K562 (cell line): ENCODE measurements around the gene PLEKHA7. TPM values are rescaled to one million over a fixed set of nuclear protein-coding genes. Genes with fewer than 3 reads are reported as not detected.

Source experiments
- ATAC-seq: fragments of 200-7000 bp; cut with Tn5 transposase; 3 replicates; pipeline ENCODE4 v1.9.1; 2020; ENCODE audit warnings: moderate library complexity
- BruUV-seq: library from RNA; stranded (reverse); fragments of 400-500 nt; replicated peaks from 2 replicates; lab custom pipeline; 2021; lab: Mats Ljungman, UMichigan
- CTCF ChIA-PET: fragments of 300-600 bp; formaldehyde crosslinking; extraction: SDS; loops from one replicate; lab custom pipeline; 2021; ENCODE audit warnings: low intra/inter-chr PET ratio; lab: Yijun Ruan, JAX
- POLR2A ChIA-PET: fragments of 300-600, 350-650 bp; sonication (Branson Sonifier 250); formaldehyde crosslinking; extraction: SDS; loops from one replicate; lab custom pipeline; 2021; ENCODE audit warnings: antibody characterized with exemption, inconsistent platforms; lab: Yijun Ruan, JAX
- DNase-seq, 4 experiments: peaks; one replicate each; pipeline versions ENCODE4 v3.0.0 to v3.0.0-alpha.2; 2011 to 2018; ENCODE audit warnings: low spot score in 3 of 4, mixed read lengths in 3 of 4; ENCODE audit errors: extremely low read depth in 1 of 4
- FAIRE-seq: peaks from 2 replicates; lab custom pipeline; 2011; peaks lifted over from hg19 to GRCh38; lab: Jason Lieb, UNC
- H2AFZ ChIP-seq: 2 replicates; pipeline ENCODE4 v1.6.0; 2011; ENCODE audit warnings: low read depth, low read length, control low read depth, inconsistent platforms
- H3K27ac ChIP-seq: fragments of 200-600 bp; 3 replicates; pipeline ENCODE4 v1.8.0; 2011; ENCODE audit warnings: low read depth, mild to moderate bottlenecking, control low read depth, inconsistent platforms, low read length, moderate library complexity, mixed read lengths; ENCODE audit errors: extremely low read depth
- H3K27me3 ChIP-seq, 2 experiments: fragments of 300-600 bp in 1 of 2; 2 replicates in 1 of 2; 3 replicates in 1 of 2; pipeline versions ENCODE4 v1.6.0 to v1.8.0; 2011; ENCODE audit warnings: inconsistent platforms in 2 of 2, low read length in 2 of 2, mild to moderate bottlenecking in 1 of 2, mixed read lengths in 1 of 2, moderate library complexity in 1 of 2; ENCODE audit not compliant: control insufficient read depth in 2 of 2, insufficient read depth in 2 of 2
- H3K36me3 ChIP-seq: fragments of 300-600 bp; 3 replicates; pipeline ENCODE4 v1.8.0; 2011; ENCODE audit warnings: mild to moderate bottlenecking, low read length, inconsistent platforms; ENCODE audit not compliant: control insufficient read depth, insufficient read depth
- H3K4me1 ChIP-seq, 2 experiments: fragments of 200-600 bp in 1 of 2; replicated peaks in 1 of 2; 2 replicates in 1 of 2; 3 replicates in 1 of 2; pipeline versions ENCODE4 v1.5.1 to v1.8.0; 2011; ENCODE audit warnings: inconsistent platforms in 2 of 2, low read length in 2 of 2, mild to moderate bottlenecking in 1 of 2, mixed read lengths in 1 of 2, moderate library complexity in 1 of 2; ENCODE audit not compliant: control insufficient read depth in 2 of 2, insufficient read depth in 2 of 2
- H3K4me2 ChIP-seq: 2 replicates; pipeline ENCODE4 v1.6.1; 2011; ENCODE audit warnings: low read length, control low read depth, inconsistent platforms, mixed read lengths; ENCODE audit not compliant: insufficient read depth
- H3K4me3 ChIP-seq: fragments of 200-600 bp; sonication (generic), shearing (Covaris generic); 2 replicates; pipeline ENCODE4 v1.5.1; 2016; ENCODE audit warnings: control low read depth, inconsistent platforms
- H3K79me2 ChIP-seq: fragments of 200-600 bp; 3 replicates; pipeline ENCODE4 v1.8.0; 2011; ENCODE audit warnings: low read length, inconsistent platforms; ENCODE audit not compliant: control insufficient read depth, insufficient read depth
- H3K9ac ChIP-seq, 2 experiments: 2 replicates each; pipeline versions ENCODE4 v1.6.0 to v1.6.1; 2011; ENCODE audit warnings: low read depth in 2 of 2, low read length in 2 of 2, control low read depth in 1 of 2, inconsistent platforms in 1 of 2, mild to moderate bottlenecking in 1 of 2, mixed read lengths in 1 of 2; ENCODE audit not compliant: insufficient read depth in 1 of 2
- H3K9me1 ChIP-seq: one replicate; pipeline ENCODE4 v1.6.0; 2011; ENCODE audit warnings: inconsistent platforms, mild to moderate bottlenecking, low read length, moderate library complexity; ENCODE audit not compliant: control insufficient read depth, insufficient read depth
- H3K9me3 ChIP-seq: replicated peaks from 2 replicates; pipeline ENCODE4 v1.5.1; 2011; ENCODE audit warnings: low read depth, low read length, inconsistent platforms; ENCODE audit not compliant: control insufficient read depth, insufficient read depth
- H4K20me1 ChIP-seq: replicated peaks from 2 replicates; pipeline ENCODE4 v1.6.1; 2011; ENCODE audit warnings: low read length, inconsistent platforms, mixed read lengths; ENCODE audit not compliant: control insufficient read depth, insufficient read depth
- CHD1 ChIP-seq: fragments of 200-600 bp; sonication (generic); IDR thresholded peaks from one replicate; pipeline ENCODE4 v1.6.1; 2012; ENCODE audit warnings: mild to moderate bottlenecking, moderate library complexity, low read length, inconsistent platforms
- FOXK1 ChIP-seq: sonication (generic); formaldehyde crosslinking; IDR thresholded peaks from 2 replicates; pipeline ENCODE4 v1.8.0; 2022; ENCODE audit warnings: missing genetic modification reagents, mild to moderate bottlenecking, borderline replicate concordance
- HNRNPK ChIP-seq: fragments of 200-400 bp; formaldehyde crosslinking; IDR thresholded peaks from one replicate; pipeline ENCODE4 v1.6.1; 2018; ENCODE audit warnings: mild to moderate bottlenecking, low read depth, low read length; ENCODE audit not compliant: poor library complexity, severe bottlenecking
- MCM3 ChIP-seq: fragments of 450-650 bp; IDR thresholded peaks from 2 replicates; pipeline ENCODE4 v1.6.1; 2016
- MITF ChIP-seq: IDR thresholded peaks from 2 replicates; pipeline ENCODE4 v1.6.1; 2014; ENCODE audit warnings: antibody characterized with exemption
- MNT ChIP-seq, 2 experiments: fragments of 450-650 bp; conservative IDR thresholded peaks; 2 replicates each; pipeline ENCODE4 v1.6.1; 2017; ENCODE audit warnings: mild to moderate bottlenecking in 2 of 2, moderate library complexity in 2 of 2
- PTBP1 ChIP-seq: fragments of 200-400 bp; formaldehyde crosslinking; IDR thresholded peaks from 2 replicates; pipeline ENCODE4 v1.6.1; 2017; ENCODE audit warnings: low read depth, low read length
- SNRNP70 ChIP-seq: fragments of 200-400 bp; formaldehyde crosslinking; optimal IDR thresholded peaks from 2 replicates; pipeline ENCODE3; 2017; ENCODE audit warnings: low read depth, low read length
- TOE1 ChIP-seq, 2 experiments: fragments of 450-650 bp in 1 of 2; sonication (generic) in 1 of 2; formaldehyde crosslinking in 1 of 2; IDR thresholded peaks; 2 replicates each; pipeline versions ENCODE4 v1.7.1 to v1.8.0; 2016 to 2022; ENCODE audit warnings: borderline replicate concordance in 2 of 2, mild to moderate bottlenecking in 2 of 2, antibody characterized with exemption in 1 of 2, inconsistent platforms in 1 of 2, low read depth in 1 of 2, missing genetic modification reagents in 1 of 2, moderate library complexity in 1 of 2
- U2AF2 ChIP-seq: fragments of 200-400 bp; formaldehyde crosslinking; optimal IDR thresholded peaks from 2 replicates; pipeline ENCODE3; 2017; ENCODE audit warnings: low read depth, mild to moderate bottlenecking, low read length
- ZBTB5 ChIP-seq: fragments of 450-650 bp; IDR thresholded peaks from 2 replicates; pipeline ENCODE4 v1.6.1; 2017; ENCODE audit warnings: antibody characterized with exemption
- ZBTB7A ChIP-seq: IDR thresholded peaks from 2 replicates; pipeline ENCODE4 v1.6.1; 2011; ENCODE audit warnings: low read depth, mild to moderate bottlenecking, low read length, moderate library complexity, borderline replicate concordance; ENCODE audit not compliant: control insufficient read depth
- ZNF316 ChIP-seq: fragments of 450-650 bp; IDR thresholded peaks from 2 replicates; pipeline ENCODE4 v1.6.1; 2016
- ZNF655 ChIP-seq: fragments of 250-450 bp; sonication (Bioruptor Pico); IDR thresholded peaks from 2 replicates; pipeline ENCODE4 v1.5.0; 2021
- WGBS: fragments of 100-300 bp; shearing (Covaris generic); methylation state at CpG from one replicate; pipeline ENCODE4 v1.1.6; 2016; ENCODE audit warnings: low coverage, mixed read lengths; ENCODE audit not compliant: insufficient coverage; ENCODE audit errors: missing lambda C conversion rate; 5-methylcytosine and 5-hydroxymethylcytosine counted together
- in situ Hi-C: fragments of 300-500 bp; cut with MboI; formaldehyde crosslinking; loops from 4 replicates; pipeline ENCODE4 v1.15.0; 2018; ENCODE audit warnings: inconsistent platforms, mixed read lengths
- intact Hi-C: fragments of 100-400 bp; cut with micrococcal nuclease; formaldehyde crosslinking; loops from 2 replicates; pipeline ENCODE4 v1.14.2; 2022
- polyA plus RNA-seq, 8 experiments: library from polyadenylated mRNA; depleted of rRNA in 4 of 8; stranded (reverse) in 5 of 8; unstranded in 3 of 8; fragments of >200 nt; fragmentation: Nextera tagmentation in 2 of 8; fragmentation: Illumina TruSeq in 1 of 8; extraction: Ambion mirVana in 2 of 8; extraction: Trizol in 1 of 8; gene quantifications; 2 replicates each; pipeline versions ENCODE4 v1.2.1 to v1.2.3, GENCODE V29; 2011 to 2014; ENCODE audit warnings: inconsistent platforms in 1 of 8, missing spikeins in 1 of 8
- total RNA-seq, 7 experiments: library from RNA; depleted of rRNA in 6 of 7; stranded (reverse); fragments of >200 nt in 6 of 7; fragmentation: Illumina TruSeq in 2 of 7; extraction: Trizol in 2 of 7; gene quantifications; 2 replicates each; pipeline versions ENCODE4 v1.2.1 to v1.2.3, GENCODE V29; 2011 to 2021; ENCODE audit warnings: low replicate concordance in 1 of 7

The PLEKHA7 gene
- total and polyA plus RNA-seq, 9 of the 15 experiments (the other 6 are each of a cell fraction or from before 2014, with no cell fraction given): 0.06 to 0.77 (median 0.20) TPM; not detected in 1

GRCh38 chr11:17003426-17003825, 10.8 kb downstream of the PLEKHA7 start (continued):
- TF ChIP-seq PTBP1 (no peak), ZNF316 (no peak)

GRCh38 chr11:17002543-17002942, 11.7 kb downstream of the PLEKHA7 start:
- Histone ChIP-seq H3K27me3 (peaks cover 10 to 35% of the 10 kb centered on the region in 2 experiments), H4K20me1 (no peaks in the 10 kb centered on the region), H3K4me3 (no peak overlapping the region), H3K79me2 (no peaks in the 10 kb centered on the region), H3K36me3 (no peaks in the 10 kb centered on the region), H3K4me2 (no peak overlapping the region), H3K9ac (no peak overlapping the region), H3K27ac (no peak overlapping the region), H3K9me3 (no peaks in the 10 kb centered on the region), H3K4me1 (peaks cover 0 to 5% of the 10 kb centered on the region in 2 experiments; a peak in 1 of 5 replicates), H2AFZ (no peak overlapping the region), H3K9me1 (no peaks in the 10 kb centered on the region)
- BruUV-seq: no TSS peak
- CTCF ChIA-PET: no interaction called here
- intact Hi-C loops (no loop called here), in situ Hi-C loops (no loop called here)
- ATAC-seq (peak; percentile 46; the same call in 2 of the 3 replicates), FAIRE-seq (no peak), DNase-seq (peak in 1 of 4 experiments; percentile 54)
- 0% methylated on average over 4 of the region's 4 CpGs for WGBS
- POLR2A ChIA-PET: no interaction called here
- no peak for TF ChIP-seq U2AF2
- TF ChIP-seq FOXK1 (CRISPR knock-in tag): no peak
- no peak for TF ChIP-seq ZBTB5
- no peak for TF ChIP-seq ZBTB7A
- no peak for TF ChIP-seq TOE1 (IDR thresholded peaks at IDR 0.05; ENCODE audit: borderline replicate concordance)
- TF ChIP-seq TOE1 (CRISPR knock-in tag; IDR thresholded peaks at IDR 0.05; ENCODE audit: borderline replicate concordance, low read depth): no peak
- TF ChIP-seq MCM3: no peak
- TF ChIP-seq SNRNP70: no peak
- TF ChIP-seq MITF: no peak
- TF ChIP-seq HNRNPK: no peak
- TF ChIP-seq ZNF655 (CRISPR knock-in tag): no peak
- TF ChIP-seq MNT (conservative IDR thresholded peaks at IDR 0.05): no peak
- no peak for TF ChIP-seq CHD1
